Adipose tissue (tissue), 3 donors: ENCODE data around the gene ABHD16A. TPM values are rescaled to one million over a fixed set of nuclear protein-coding genes. Genes with fewer than 3 reads are reported as not detected.

Experiments used
- H3K27ac ChIP-seq: one replicate; pipeline ENCODE4 v1.5.1; 2013; ENCODE audit warnings: low read depth, low read length
- WGBS, 3 donors: extraction: QIAGEN DNeasy Blood & Tissue Kit; methylation state at CpG; one replicate each; pipeline ENCODE4 v1.1.7; 2013; 5-methylcytosine and 5-hydroxymethylcytosine counted together
- polyA plus RNA-seq, 3 donors: library from polyadenylated mRNA; stranded (reverse); fragments of 200-250 nt; gene quantifications; one replicate each; pipeline ENCODE4 v1.2.3, GENCODE V29; 2013
- donor health status: healthy with polysubstance abuse.
- donor health status: Bipolar disorder and iron deficiency.
- donor health status: healthy.

The ABHD16A gene
- polyA plus RNA-seq, 3 donors = 28.5 to 39.8 (median 30.5) TPM

DNA sequence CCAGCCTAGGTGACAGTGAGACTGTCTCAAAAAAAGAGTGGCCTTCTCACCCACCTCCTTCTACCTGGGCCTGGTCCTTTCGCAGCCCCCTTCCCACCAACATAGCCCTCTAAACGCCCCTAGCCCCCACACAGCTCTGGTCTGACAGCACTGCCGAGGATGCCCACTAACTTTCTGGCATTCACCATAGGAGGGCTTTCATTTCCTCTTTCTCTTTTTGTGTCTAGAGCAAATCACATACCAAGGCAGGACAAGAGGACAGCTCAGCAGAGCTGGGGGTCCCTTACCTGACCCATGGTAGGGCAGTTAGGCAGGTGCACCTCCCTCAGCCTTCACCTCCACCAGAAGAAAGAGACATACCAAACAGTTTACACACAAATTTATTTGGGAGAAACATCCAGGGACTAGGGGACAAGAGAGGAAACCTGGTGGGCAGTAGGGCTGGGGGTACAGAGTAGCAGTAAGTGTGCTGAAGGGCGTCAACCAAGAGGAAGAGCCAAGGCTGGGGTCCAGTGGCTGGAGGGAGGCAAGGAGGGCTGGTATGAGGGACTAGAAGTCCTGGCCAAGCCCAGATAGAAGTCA lies 26.7 kb downstream of the ABHD16A start:
- 78 to 89% (median 88%) methylated on average over 4 of the region's 4 CpGs for WGBS, 3 donors
- no peak overlapping the region for H3K27ac ChIP-seq

DNA sequence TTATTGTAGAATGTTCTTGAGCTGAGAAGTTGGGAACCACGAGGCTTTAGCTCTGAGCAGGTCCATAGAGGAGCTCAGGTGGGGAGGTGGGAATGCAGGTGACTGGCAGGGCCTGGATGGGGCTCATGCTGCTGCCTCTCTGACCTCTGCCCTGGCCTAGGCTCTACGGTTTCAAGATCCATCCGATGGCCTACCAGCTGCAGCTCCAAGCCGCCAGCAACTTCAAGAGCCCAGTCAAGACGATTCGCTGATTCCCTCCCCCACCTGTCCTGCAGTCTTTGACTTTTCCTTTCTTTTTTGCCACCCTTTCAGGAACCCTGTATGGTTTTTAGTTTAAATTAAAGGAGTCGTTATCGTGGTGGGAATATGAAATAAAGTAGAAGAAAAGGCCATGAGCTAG lies 33.4 kb downstream of the ABHD16A start, which contains the start of gene LY6G5B:
TSS of gene LY6G5B (plus strand) at position 301 of the 400 bp plus-strand sequence. CDS start 975 bp downstream, outside the sequence.
- WGBS, 3 donors = 83 to 88% (median 84%) methylated on average over 8 of the region's 8 CpGs
- no peak within 1 kb of the TSS for H3K27ac ChIP-seq

GRCh38 chr6:31666337-31666965 lies 36.7 kb downstream of the ABHD16A start:
- no peak overlapping the region for H3K27ac ChIP-seq
- 2 to 3% (median 2%) methylated on average over 15 of the region's 15 CpGs for WGBS, 3 donors

DNA sequence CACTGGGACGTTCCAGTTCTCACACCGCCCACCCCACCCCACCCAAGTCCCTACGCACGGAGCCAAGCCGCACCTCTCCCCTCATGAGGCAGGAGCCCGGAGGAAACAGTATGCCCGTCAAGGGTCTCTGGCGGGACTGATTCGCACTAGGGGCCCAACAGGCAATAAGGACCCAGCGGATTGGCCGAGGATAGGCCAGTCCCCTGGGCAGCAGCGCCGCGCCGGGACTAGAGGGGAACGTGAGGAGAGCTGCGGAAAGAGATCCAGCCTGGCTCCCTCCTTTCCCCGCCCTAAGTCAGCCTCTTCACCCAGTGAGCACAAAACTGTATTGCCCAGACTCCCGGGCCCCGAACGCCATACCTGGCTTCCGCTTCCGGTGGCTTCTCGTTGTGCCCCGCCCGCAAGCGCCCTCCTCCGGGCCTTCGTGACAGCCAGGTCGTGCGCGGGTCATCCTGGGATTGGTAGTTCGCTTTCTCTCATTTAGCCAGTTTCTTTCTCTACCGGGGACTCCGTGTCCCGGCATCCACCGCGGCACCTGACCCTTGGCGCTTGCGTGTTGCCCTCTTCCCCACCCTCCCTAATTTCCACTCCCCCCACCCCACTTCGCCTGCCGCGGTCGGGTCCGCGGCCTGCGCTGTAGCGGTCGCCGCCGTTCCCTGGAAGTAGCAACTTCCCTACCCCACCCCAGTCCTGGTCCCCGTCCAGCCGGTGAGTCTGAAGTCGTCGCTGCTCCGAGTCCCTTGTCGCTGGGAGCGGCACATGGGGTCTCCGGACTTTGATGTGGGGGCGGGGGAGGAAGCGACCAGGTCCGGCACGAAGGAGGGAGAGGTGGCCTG lies 37.4 kb downstream of the ABHD16A start, which contains the start of gene CSNK2B:
TSS of gene CSNK2B (plus strand) at position 580 of the 836 bp plus-strand sequence. CDS start 752 bp downstream, outside the sequence.
- WGBS, 3 donors = 0% methylated on average over 62 to 63 of the region's 63 CpGs
- H3K27ac ChIP-seq = peak within 1 kb of the TSS; percentile 79

DNA sequence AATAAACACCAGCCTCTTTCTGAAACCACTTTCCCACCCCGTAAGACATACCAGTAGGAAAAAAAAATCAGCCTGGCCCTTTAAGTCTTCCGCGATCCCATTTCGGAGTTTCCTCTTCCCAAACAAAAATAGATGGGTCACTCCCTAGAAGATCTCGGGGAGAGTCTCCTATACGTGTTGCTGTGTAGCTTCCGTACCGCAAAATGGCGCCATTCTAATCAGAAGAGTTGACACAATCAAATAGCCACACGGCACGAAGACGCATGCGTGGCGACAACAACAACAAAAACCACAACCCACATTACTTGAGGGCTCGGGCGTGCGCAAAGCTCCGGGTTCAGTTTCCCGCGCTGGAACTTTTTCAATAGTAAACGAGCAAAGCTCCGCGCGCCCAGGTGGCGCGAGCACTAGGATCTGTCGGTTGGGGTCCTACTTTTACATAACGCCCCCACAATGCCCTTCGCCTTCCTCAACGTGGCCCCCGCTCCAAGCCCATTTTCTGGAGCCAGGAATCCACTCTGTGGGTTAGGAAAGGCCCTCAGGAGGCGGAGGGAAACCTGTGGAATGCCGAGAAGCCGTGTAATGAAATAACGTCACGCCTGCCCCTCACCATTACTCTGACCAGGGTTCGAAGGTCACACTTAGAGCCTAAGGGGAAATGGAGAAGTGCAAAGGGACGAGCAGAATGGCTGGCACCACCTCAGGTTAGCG lies 38.2 kb downstream of the ABHD16A start, which contains the start of gene GPANK1:
TSS of gene GPANK1 (minus strand) at position 208 of the 711 bp plus-strand sequence. CDS start 519 bp downstream, outside the sequence.
- H3K27ac ChIP-seq = peak within 1 kb of the TSS; percentile 79
- WGBS, 3 donors = 0% methylated on average over 39 of the region's 39 CpGs

DNA sequence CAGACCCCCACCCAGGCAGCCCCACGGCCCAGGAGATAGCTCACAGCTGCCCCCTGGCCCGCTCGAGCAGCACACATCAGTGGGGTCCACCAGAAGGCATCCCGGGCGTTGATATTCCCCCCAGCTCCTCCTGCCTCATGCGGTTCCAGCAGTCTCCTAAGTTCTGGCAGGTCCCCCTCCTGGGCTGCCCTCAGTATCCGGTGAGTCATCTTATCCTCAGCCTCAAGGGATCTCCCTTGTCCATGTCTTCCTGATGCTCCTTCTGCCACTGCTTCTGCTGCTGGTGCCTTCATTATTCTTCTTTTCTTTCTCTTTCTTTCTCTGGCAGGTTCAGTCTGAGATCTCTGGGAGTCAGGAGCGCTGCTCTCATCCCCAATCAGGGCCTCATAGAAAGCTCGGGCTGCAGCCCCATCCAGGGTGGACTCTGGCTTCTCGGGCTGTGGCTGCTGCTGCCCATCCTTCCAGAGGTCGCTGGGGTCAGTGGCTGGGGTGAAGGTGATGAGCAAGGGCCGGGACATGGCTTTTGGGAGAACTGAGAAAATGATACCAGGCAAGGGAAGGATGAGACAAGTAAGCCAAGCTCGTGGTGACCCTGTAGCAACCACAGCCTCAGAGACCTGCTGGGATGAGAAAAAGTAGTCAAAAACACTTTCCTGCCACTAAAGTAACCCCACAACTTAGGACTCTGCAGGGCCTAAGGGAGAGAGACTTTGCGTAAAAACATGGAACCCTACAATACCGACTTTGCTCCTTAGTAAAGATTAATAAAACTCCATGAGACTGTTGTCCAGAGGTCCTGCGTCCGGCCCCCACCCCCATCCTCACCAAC lies 38.9 kb downstream of the ABHD16A start:
- WGBS, 3 donors = 17 to 21% (median 19%) methylated on average over 17 of the region's 17 CpGs
- H3K27ac ChIP-seq = peak overlapping the region; percentile 47

- H3K27ac ChIP-seq = peak overlapping the region; percentile 47
- WGBS, 3 donors = 59 to 64% (median 60%) methylated on average over 9 of the region's 9 CpGs
Measured at GRCh38 chr6:31663126-31663960, 39.8 kb downstream of the ABHD16A start.

DNA sequence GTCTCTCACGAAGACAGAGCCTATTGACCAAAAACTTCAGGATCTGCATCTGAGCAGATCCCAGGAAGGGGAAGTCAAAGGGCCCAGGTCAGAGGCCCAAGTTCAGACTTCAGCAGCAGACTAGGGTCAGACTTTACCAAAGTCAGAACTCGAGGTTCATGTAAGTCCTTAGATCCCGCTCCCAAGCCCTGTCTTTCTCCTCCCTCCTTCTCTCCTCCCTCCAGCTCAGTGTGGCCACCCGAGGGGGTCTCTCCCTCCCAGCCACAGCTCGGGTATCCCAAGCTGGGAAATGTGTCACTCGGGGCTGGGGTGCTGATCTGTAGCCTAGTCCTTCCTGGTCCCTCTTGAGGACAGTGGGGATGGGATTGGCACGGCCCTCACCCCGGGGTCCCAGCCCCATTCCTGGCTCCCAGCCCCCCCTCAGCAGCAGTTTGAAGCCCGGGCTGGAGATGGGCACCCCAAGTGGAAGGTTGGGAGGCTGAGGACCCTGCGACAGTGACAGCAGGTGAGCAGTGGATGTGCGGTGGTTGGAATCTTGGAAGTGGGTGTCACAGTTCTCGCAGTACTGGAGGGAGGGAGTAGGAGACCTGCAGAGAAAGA lies 40.9 kb downstream of the ABHD16A start:
- H3K27ac ChIP-seq = no peak overlapping the region
- 85 to 89% (median 88%) methylated on average over 12 of the region's 12 CpGs for WGBS, 3 donors

DNA sequence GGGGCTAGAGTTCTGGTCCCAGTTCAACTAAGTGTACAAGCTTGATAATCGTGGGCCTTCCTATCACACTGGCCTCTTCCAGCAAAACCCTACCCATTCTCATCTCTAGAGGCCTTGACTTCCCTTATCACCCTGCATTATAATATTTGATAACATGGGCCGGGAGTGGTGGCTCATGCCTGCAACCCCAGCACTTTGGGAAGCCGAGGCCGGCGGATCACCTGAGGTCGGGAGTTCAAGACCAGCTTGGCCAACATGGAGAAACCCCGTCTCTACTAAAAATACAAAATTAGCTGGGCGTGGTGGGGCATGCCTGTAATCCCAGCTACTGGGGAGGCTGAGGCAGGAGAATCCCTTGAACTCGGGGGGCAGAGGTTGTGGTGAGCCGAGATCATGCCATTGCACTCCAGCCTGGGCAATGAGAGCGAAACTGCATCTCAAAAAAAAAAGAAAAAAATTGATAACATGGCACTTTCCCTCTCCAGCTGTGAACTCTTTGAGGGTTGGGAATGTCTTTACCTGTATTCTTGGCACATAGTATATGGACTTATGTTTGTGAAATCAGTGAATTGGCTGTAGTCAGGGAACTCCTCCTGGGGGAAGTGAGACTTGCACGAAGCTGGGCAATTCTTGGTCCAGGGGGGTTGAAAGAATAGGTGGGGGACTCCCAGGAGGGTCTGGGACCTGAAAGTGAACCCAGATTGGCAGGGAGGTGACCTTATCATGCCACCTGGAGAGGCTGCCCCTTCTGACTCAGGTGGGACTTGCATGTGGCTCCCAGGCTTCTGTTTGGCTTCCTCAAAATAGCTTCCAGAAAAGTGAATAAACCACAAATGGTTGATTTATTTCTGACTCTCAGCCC lies 41.6 kb downstream of the ABHD16A start:
- 71 to 82% (median 74%) methylated on average over 12 of the region's 12 CpGs for WGBS, 3 donors

GRCh38 chr6:31660381-31661261 lies 42.5 kb downstream of the ABHD16A start, which contains the start of gene C6orf47:
C6orf47 (minus strand) TSS chr6:31660778; CDS start chr6:31659947, 831 bp downstream.
- 0 to 1% (median 1%) methylated on average over 52 of the region's 52 CpGs for WGBS, 3 donors

More for the DNA sequence above, 41.6 kb downstream of the ABHD16A start:
- H3K27ac ChIP-seq = no peak overlapping the region

DNA sequence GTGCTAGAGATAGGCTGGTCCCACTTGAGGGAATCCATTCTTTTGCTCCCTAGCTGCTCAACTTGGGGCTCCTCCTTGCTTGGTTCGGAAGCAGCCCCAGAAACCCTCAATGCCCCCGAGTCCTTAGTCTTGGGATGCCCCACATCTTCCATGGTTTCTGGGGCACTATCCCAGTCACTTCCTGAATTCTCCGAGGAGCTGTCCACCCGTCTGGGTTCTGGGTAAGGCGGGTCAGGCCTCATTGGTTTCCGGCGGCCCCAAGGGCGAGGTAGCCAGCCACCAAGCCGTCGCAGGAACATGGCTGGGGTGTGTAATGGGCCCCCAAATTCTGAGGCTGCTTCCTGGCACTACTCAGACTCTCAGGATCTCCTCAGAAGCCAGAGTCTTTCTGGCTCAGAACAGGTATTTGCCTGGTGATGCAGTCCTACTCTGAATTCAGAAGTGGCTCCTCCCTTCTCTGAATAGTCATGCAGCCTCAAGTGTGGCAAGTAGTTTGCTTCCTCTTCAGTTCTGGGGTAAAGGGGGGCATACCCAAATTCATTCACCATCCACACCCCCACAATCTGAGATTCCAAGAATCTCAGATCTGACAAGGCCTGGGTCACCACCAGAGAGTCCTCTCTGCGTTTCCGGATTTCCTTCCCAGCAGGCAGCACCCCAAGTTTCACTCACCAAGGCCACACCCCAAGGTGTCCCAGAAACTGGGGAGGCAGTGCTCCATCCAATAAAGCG lies 43.3 kb downstream of the ABHD16A start:
- peak overlapping the region; percentile 13 for H3K27ac ChIP-seq
- 13 to 20% (median 19%) methylated on average over 13 of the region's 13 CpGs for WGBS, 3 donors

More at GRCh38 chr6:31660381-31661261, 42.5 kb downstream of the ABHD16A start, which contains the start of gene C6orf47:
- H3K27ac ChIP-seq = peak within 1 kb of the TSS; percentile 13

- WGBS, 3 donors = 79 to 87% (median 82%) methylated on average over 13 of the region's 13 CpGs
- no peak overlapping the region for H3K27ac ChIP-seq
Measured at GRCh38 chr6:31658983-31659648, 44.0 kb downstream of the ABHD16A start.

DNA sequence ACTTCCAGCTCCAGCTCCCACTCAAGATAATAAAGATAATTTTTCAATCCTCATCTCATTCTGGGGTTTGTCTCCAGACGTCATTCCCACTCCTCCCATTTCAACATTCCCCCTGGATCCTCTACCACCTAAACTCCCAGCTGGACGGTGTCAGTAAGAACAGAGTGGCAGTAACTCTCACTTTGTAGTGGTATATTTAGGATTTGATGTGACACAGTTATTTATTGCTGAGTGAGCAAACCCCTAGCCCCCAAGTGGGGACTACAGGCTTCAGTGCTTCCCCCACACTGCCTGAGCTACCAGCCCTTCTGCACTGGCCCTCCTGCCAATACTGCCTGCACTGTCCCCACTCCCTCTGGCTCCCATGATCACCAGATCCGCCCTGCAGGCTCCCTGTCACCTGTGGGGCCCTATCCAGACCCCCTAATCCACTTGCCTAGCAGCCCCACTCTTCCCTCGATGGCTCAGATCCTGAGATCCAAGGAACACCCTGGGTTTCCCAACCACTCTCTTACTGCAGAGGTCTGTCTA lies 44.9 kb downstream of the ABHD16A start:
- no peak overlapping the region for H3K27ac ChIP-seq
- WGBS, 3 donors = 80 to 86% (median 84%) methylated on average over 4 of the region's 4 CpGs
